ENCODE measurements around the gene SIRPA. TPM values are rescaled to one million over a fixed set of nuclear protein-coding genes. Genes with fewer than 3 reads are reported as not detected.

Gene SIRPA
- total RNA-seq, 2 experiments from 2014 or later: 0.10 to 0.12 TPM

DNA sequence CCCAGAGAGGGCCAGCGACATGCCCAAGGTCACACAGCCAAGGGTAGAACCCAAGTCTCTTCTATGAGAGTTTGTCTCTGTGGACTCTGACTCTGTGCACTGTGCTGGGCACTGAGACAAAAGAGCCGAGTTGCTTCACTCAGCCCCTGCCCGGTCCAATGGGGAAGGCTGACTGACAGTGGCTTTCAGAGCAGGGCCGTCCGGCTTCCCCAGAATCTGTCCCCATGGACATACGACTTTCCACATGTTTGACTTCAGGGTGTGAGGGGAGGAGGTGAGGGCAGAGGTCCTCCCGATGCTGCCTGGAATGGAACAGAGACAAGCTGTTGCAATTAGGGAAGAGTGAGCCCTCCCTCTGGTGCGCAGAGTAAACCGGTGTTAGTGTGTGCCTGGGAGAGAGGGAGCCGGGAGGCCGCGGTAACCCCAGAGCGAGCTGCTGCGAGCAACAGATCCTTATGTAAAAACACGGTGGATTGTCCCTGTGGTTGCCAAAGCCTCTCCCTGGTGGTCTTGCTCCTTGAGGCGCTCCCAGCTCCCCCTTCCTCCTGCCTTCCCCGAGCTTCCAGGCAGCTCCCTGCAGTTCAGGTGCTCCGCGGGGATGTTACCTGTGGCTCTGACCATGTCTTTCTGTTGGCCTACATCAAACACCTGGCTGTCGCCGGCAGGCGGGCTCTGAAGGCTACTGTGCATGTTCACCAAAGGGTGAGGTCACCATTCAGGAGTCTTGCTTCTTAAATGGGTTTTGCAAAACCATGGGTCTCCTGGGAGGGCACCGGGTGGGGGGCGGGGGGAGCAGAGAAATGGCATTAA lies 672 bp downstream of the SIRPA start:
- peak overlapping the region; percentile 25 for H3K4me3 Mint-ChIP-seq
- CTCF ChIA-PET: interaction anchor here (0.7 kb wide), 1 partner anchor 92 kb away, joined by 3 read pairs; no protein-coding TSS in a partner anchor
- DNase-seq: no peak
- H3K36me3 Mint-ChIP-seq (ENCODE audit: low read depth): no peaks in the 10 kb centered on the region
- intact Hi-C loops (cut with micrococcal nuclease): loop anchor here (2.0 kb wide), 1 partner anchor 93 kb away; no protein-coding TSS in a partner anchor
- peaks cover 47% of the 10 kb centered on the region for H3K27me3 Mint-ChIP-seq (ENCODE audit: low read depth)
- H3K4me1 Mint-ChIP-seq (ENCODE audit: low read depth): no peaks in the 10 kb centered on the region
- H3K9me3 Mint-ChIP-seq: no peaks in the 10 kb centered on the region
- H3K27ac Mint-ChIP-seq: no peak overlapping the region

DNA sequence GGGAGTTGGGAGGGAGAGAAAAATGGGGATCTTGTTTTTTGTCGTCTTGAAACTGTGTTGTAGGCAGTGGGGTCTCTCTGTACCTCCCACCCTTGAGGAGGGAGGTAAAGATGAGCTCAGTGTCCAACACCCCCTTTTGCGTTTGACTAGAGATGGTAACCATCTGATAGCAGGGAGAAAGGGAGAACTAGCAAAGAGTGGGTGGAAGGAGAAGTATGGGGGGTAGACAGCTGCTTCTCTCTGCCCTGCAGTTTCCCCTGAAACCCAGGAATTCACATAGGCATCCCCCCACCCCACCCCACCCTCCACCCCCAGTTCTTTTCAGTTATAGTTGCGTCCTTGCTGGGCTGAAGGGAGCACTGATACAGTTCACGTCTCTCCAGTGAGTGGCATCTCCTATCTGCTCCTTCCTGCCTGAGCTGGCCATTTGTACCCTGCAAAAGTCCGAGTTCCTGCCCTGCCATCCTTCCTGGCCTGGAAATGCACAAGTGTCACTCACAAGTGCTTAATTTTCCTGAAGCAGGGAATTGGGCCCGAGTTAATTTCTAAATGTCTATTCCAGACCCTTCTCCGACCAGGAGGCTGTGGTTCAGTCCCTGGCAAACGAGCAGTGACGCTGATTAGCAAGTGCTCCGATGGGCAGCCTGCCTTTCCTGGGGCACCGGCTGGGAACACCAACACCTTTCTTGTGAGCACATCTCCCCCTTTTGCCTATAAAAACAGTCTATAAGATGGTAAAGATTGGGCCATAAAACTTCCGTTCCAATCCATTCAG lies 1.5 kb downstream of the SIRPA start:
- H3K27me3 Mint-ChIP-seq (ENCODE audit: low read depth): peaks cover 42% of the 10 kb centered on the region
- CTCF ChIA-PET: interaction anchor here (0.7 kb wide), 1 partner anchor 92 kb away, joined by 3 read pairs; no protein-coding TSS in a partner anchor
- no peak overlapping the region for H3K27ac Mint-ChIP-seq
- no peaks in the 10 kb centered on the region for H3K36me3 Mint-ChIP-seq (ENCODE audit: low read depth)
- intact Hi-C loops (cut with micrococcal nuclease): loop anchor here (2.0 kb wide), 1 partner anchor 94 kb away; no protein-coding TSS in a partner anchor
- H3K4me3 Mint-ChIP-seq: no peak overlapping the region
- DNase-seq: no peak
- H3K4me1 Mint-ChIP-seq (ENCODE audit: low read depth): no peaks in the 10 kb centered on the region
- no peaks in the 10 kb centered on the region for H3K9me3 Mint-ChIP-seq

DNA sequence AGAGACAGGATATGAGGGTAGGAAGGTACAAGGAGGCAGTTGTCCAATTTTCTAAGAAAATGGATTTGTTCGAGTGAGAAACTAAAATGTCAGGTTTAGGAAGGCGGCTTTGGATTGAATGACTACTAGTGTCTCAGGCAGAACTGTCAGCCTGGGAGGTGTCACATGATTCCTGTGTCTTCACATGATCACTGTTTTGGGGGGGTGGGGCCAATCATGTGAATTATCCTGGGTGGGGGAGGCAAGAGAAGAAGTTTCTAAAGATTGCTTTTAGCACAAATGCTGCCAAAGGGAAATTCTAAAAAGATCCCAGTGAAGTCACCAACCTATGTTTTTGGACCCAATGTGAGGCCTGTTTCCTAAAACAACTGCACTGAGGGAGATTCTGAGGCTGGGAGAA lies 2.3 kb downstream of the SIRPA start:
- Mint-ChIP-seq H3K4me1 (ENCODE audit: low read depth) (no peaks in the 10 kb centered on the region), H3K27ac (no peak overlapping the region), H3K27me3 (ENCODE audit: low read depth) (peaks cover 38% of the 10 kb centered on the region), H3K36me3 (ENCODE audit: low read depth) (no peaks in the 10 kb centered on the region), H3K4me3 (no peak overlapping the region), H3K9me3 (no peaks in the 10 kb centered on the region)
- CTCF ChIA-PET: no interaction called here
- DNase-seq: no peak
- intact Hi-C loops (cut with micrococcal nuclease): loop anchor here (2.0 kb wide), 1 partner anchor 95 kb away; no protein-coding TSS in a partner anchor

DNA sequence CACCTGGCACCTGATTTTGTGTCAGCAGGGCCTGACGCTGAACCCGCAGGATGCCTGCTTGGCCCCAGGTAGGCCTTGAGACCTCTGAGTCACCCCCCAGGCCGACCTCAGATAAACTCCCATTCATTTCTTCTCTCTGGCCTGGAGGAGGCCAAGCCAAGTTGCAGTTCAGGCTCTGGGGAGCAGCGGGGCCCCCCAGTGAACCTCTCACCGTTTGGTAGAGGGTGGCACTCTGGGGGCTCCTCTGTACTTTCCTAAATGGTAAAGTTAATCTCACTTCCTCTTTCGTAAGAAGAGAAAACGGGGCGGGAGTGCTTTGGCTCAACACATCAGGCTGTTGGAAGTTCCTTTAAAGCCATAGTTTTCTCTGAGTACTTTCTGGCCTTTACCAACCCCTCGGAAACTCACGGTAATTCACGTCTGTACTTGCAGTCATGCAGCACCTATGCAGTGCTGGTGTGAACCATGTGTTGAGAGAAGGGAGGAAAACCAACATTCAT lies 2.8 kb downstream of the SIRPA start:
- H3K9me3 Mint-ChIP-seq: no peaks in the 10 kb centered on the region
- no peak for DNase-seq
- H3K27me3 Mint-ChIP-seq (ENCODE audit: low read depth): peaks cover 33% of the 10 kb centered on the region
- H3K36me3 Mint-ChIP-seq (ENCODE audit: low read depth): no peaks in the 10 kb centered on the region
- no peak overlapping the region for H3K27ac Mint-ChIP-seq
- no peak overlapping the region for H3K4me3 Mint-ChIP-seq
- intact Hi-C loops (cut with micrococcal nuclease): loop anchor here (2.0 kb wide), 1 partner anchor 95 kb away; no protein-coding TSS in a partner anchor
- no peaks in the 10 kb centered on the region for H3K4me1 Mint-ChIP-seq (ENCODE audit: low read depth)
- CTCF ChIA-PET: no interaction called here

DNA sequence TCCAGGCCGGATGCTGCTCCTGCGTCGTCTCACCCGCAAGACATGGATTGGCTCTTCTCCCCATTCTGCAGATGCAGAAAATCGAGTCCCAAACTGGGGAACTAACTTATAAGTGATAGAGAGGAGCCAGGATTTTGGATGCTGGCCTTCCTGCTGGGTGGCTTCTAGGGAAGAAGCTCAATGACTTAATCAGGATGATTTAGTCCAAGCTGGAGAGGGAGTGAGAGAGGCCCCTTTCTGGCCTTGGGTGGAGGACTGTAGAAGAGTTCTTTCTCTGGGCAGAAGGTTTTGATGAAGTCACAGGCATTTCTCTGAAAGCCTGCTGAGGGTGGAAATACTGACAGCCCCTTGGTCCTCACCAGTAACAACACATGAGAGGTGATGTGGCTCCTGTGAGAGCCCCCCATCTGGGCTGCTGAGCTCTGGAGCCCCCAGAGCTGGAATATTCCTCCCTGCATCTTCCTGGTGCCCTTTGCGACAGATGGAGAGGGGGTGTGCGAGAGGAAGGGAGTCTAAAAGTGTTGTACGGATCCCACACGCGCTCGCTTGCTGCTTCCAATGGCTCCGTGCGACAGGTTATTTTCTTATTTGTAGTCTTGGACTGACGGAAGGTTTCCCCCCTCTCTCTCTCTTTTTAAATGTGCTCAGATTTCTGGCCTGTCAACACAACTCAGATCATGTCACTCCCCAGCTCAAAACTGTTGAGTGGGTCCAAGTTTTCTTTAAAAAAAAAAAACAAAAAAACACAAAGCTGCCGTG lies 3.5 kb downstream of the SIRPA start:
- intact Hi-C loops (cut with micrococcal nuclease): no loop called here
- Mint-ChIP-seq H3K27me3 (ENCODE audit: low read depth) (peaks cover 29% of the 10 kb centered on the region), H3K4me3 (no peak overlapping the region), H3K27ac (no peak overlapping the region), H3K4me1 (ENCODE audit: low read depth) (no peaks in the 10 kb centered on the region), H3K36me3 (ENCODE audit: low read depth) (no peaks in the 10 kb centered on the region), H3K9me3 (no peaks in the 10 kb centered on the region)
- DNase-seq: no peak
- CTCF ChIA-PET: no interaction called here

DNA sequence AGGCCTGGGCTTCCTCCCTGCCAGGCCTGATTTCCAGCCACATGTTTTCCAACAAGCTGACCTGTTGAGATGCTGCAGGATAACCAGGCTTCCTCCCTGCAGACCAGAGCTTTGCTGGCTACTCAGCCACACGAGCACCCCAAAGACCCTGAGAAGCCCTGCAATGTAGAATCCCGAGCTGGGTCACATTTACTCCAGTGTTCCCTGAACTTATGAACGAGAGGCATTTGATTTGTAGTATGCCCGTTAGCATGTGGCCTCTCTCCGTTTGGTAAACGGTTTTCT lies 4.0 kb downstream of the SIRPA start:
- intact Hi-C loops (cut with micrococcal nuclease): no loop called here
- H3K27ac Mint-ChIP-seq: no peak overlapping the region
- no peaks in the 10 kb centered on the region for H3K4me1 Mint-ChIP-seq (ENCODE audit: low read depth)
- no peak overlapping the region for H3K4me3 Mint-ChIP-seq
- H3K9me3 Mint-ChIP-seq: no peaks in the 10 kb centered on the region
- no peaks in the 10 kb centered on the region for H3K36me3 Mint-ChIP-seq (ENCODE audit: low read depth)
- CTCF ChIA-PET: no interaction called here
- H3K27me3 Mint-ChIP-seq (ENCODE audit: low read depth): peaks cover 26% of the 10 kb centered on the region
- DNase-seq: no peak

DNA sequence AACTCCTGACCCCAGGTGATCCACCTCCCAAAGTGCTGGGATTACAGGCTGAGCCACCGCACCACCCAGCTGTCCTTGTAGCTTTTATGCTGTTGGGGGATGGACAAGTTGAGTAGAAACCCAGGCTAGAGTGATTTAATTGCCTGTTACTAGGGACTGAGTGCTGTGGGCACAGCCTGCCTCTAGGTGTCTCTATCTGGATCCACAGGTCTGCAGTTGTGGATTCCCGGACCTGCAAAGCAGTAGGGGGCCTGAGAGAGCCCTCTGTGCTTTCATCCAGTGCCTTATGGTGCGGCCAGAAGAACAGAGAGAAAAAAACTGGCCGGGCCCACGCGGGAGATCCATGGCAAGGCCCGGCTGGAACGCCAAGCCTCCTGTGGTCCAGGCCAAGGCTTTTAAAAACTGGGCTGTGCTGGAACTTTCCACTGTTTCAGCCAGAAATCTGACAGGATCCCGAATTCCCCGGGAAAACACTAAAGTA lies 5.2 kb downstream of the SIRPA start:
- Mint-ChIP-seq H3K36me3 (ENCODE audit: low read depth) (no peaks in the 10 kb centered on the region), H3K4me1 (ENCODE audit: low read depth) (no peaks in the 10 kb centered on the region), H3K27me3 (ENCODE audit: low read depth) (peaks cover 26% of the 10 kb centered on the region), H3K27ac (no peak overlapping the region), H3K9me3 (no peaks in the 10 kb centered on the region), H3K4me3 (no peak overlapping the region)
- intact Hi-C loops (cut with micrococcal nuclease): no loop called here
- CTCF ChIA-PET: no interaction called here
- DNase-seq: no peak

GRCh38 chr20:1901704-1902103 lies 6.5 kb downstream of the SIRPA start:
- Mint-ChIP-seq H3K4me1 (ENCODE audit: low read depth) (no peaks in the 10 kb centered on the region), H3K4me3 (no peak overlapping the region), H3K27me3 (ENCODE audit: low read depth) (peaks cover 15% of the 10 kb centered on the region), H3K36me3 (ENCODE audit: low read depth) (no peaks in the 10 kb centered on the region), H3K9me3 (no peaks in the 10 kb centered on the region), H3K27ac (no peak overlapping the region)
- CTCF ChIA-PET: interaction anchor here (0.5 kb wide), 1 partner anchor 622 kb away, joined by 3 read pairs; no protein-coding TSS in a partner anchor
- no peak for DNase-seq
- intact Hi-C loops (cut with micrococcal nuclease): no loop called here

DNA sequence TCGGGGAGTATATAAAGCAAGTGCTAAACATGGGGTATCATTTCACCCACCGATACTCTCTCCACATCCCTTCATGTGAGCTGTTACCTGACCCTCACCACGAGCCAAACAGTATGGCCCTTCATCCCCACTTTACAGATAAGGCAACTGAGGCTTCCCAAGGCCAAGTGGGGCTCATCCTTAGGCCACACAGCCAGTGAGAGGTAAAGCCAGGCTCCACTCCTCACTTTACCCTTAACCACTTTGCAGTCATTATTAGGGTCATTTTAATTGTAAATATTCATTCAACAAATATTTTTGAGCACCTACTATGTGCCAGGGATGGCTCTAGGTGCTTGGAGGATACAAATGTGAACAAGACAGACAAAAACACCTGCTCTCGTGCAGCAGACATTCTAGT lies 7.0 kb downstream of the SIRPA start:
- Mint-ChIP-seq H3K4me3 (no peak overlapping the region), H3K4me1 (ENCODE audit: low read depth) (no peaks in the 10 kb centered on the region), H3K27ac (no peak overlapping the region), H3K27me3 (ENCODE audit: low read depth) (peaks cover 11% of the 10 kb centered on the region), H3K36me3 (ENCODE audit: low read depth) (no peaks in the 10 kb centered on the region), H3K9me3 (no peaks in the 10 kb centered on the region)
- intact Hi-C loops (cut with micrococcal nuclease): no loop called here
- CTCF ChIA-PET: interaction anchor here (0.5 kb wide), 1 partner anchor 622 kb away, joined by 3 read pairs; no protein-coding TSS in a partner anchor
- DNase-seq: no peak

DNA sequence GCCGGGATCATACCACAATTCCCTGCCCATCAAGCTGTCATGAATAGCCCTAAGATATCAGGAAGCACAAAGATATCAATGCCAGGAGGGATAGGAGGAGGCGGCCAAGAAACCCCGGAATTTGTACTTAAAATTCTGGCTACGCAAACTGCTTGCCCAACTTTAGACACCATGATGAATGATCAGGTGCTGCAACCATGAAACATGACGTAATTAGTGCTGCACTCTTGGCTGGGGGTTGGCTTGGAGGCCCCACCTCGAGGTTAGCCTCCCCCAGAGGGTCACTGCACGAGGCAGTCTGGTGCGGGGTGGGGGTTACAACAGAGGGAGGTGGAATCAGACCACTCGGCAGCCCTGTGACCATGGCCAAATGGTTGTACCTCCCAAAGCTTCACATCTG lies 8.9 kb downstream of the SIRPA start:
- H3K27ac Mint-ChIP-seq: no peak overlapping the region
- intact Hi-C loops (cut with micrococcal nuclease): no loop called here
- H3K4me3 Mint-ChIP-seq: no peak overlapping the region
- no peaks in the 10 kb centered on the region for H3K4me1 Mint-ChIP-seq (ENCODE audit: low read depth)
- peaks cover 11% of the 10 kb centered on the region for H3K27me3 Mint-ChIP-seq (ENCODE audit: low read depth)
- no peaks in the 10 kb centered on the region for H3K36me3 Mint-ChIP-seq (ENCODE audit: low read depth)
- no peaks in the 10 kb centered on the region for H3K9me3 Mint-ChIP-seq
- DNase-seq: no peak
- CTCF ChIA-PET: no interaction called here

DNA sequence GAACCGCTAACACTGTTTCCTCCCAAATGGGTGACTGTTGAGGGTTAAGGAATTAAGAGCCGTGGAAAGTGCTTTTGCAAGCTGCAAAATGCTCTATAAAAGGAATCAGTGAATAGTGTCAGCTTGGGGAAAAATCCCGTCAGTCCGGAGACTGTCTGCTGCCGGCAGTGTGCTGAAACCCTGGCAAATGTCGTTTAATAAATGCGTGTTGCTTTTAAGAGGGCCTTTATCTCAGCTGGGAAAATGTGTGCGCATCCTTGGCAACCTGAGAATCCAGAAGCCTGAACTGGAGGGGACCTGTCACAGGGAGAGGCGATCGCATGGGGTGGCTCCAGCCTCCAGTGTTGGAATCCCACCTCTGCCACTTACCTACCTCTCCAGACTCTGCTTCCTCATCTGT lies 9.8 kb downstream of the SIRPA start:
- CTCF ChIA-PET: no interaction called here
- Mint-ChIP-seq H3K27ac (no peak overlapping the region), H3K9me3 (no peaks in the 10 kb centered on the region), H3K36me3 (ENCODE audit: low read depth) (no peaks in the 10 kb centered on the region), H3K4me1 (ENCODE audit: low read depth) (no peaks in the 10 kb centered on the region), H3K27me3 (ENCODE audit: low read depth) (peaks cover 7% of the 10 kb centered on the region), H3K4me3 (no peak overlapping the region)
- intact Hi-C loops (cut with micrococcal nuclease): no loop called here
- DNase-seq: no peak

DNA sequence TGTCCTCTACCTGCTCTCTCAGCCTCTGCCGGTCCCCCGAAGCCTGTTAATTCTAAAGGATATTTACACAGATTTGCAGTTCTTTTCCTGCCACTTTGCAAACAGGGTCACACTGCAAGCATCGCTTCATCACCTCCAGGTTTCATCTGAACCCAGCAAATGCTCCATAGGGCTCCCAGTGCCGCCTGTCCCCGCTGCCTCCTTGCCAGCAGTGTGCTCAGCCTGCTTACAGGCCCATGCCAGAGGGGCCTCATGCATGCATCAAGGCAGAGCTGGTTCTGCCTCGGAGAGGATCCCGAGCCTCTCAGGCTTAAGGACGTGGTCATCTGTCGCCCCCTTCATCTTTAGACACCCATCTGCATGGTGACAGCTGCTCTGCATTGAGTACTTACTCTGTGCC lies 10.5 kb downstream of the SIRPA start:
- no peak for DNase-seq
- no peak overlapping the region for H3K27ac Mint-ChIP-seq
- intact Hi-C loops (cut with micrococcal nuclease): no loop called here
- no peaks in the 10 kb centered on the region for H3K36me3 Mint-ChIP-seq (ENCODE audit: low read depth)
- CTCF ChIA-PET: no interaction called here
- H3K4me3 Mint-ChIP-seq: no peak overlapping the region
- H3K27me3 Mint-ChIP-seq (ENCODE audit: low read depth): peaks cover 7% of the 10 kb centered on the region
- no peaks in the 10 kb centered on the region for H3K4me1 Mint-ChIP-seq (ENCODE audit: low read depth)
- no peaks in the 10 kb centered on the region for H3K9me3 Mint-ChIP-seq
